HG02798 (cell line): ENCODE results near the gene RUNX1.

Experiments
- ATAC-seq: cut with Tn5 transposase; IDR thresholded peaks from one replicate; pipeline ENCODE4 v1.9.1; 2021; ENCODE audit warnings: mild to moderate bottlenecking; ENCODE audit not compliant: unreplicated experiment, poor library complexity

The RUNX1 gene

DNA sequence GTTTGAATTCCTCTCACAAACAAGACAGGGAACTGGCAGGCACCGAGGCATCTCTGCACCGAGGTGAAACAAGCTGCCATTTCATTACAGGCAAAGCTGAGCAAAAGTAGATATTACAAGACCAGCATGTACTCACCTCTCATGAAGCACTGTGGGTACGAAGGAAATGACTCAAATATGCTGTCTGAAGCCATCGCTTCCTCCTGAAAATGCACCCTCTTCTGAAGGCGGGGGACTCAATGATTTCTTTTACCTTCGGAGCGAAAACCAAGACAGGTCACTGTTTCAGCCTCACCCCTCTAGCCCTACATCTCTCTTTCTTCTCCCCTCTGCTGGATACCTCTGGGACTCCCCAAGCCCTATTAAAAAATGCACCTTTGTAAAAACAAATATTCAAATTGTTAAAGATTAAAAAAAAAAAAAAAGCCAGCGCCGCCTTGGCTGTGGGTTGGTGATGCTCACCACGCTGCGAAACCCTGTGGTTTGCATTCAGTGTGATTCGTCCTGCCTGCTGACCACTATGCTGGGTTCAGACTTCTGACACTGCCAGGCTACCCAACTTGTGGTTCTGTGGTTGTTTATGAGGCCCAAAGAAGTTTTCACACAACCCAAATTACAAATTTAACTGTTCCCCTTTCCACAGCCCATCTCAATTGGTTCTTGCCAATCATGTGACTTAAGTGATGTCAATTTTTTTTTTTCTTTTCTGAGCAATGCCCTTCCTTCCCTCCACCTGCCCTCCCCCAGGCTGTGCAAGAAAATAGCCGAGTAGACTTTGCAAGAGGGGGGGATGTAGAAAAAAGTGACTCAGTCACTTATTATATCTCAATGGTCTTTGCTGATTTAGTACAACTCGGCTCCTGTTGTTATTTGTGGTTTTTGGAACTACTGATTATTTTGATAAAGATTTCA, at the start of gene RUNX1:
Gene RUNX1, minus strand, starts transcription at position 597 of the 912 bp plus-strand sequence.
- ATAC-seq = peak; percentile 71

DNA sequence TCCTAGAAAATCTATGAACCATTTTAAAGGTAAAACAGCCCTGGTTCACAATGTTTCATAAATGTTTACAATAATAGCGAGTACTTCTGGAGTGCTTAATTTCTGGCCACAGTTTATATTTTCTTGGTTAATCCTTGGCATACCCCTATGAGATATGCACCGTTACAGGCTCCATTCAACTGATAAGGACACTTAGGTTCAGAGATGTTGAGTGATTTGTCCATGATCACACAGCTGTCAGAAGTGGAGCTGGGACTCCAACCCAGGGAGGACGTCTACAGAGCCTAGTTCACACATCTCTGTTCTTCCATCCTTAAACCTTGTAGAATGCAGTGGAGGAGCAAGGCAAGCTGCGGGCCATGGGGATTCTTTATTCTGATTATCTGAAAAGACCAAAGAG, 48.4 kb upstream of the RUNX1 start:
- ATAC-seq = no peak

DNA sequence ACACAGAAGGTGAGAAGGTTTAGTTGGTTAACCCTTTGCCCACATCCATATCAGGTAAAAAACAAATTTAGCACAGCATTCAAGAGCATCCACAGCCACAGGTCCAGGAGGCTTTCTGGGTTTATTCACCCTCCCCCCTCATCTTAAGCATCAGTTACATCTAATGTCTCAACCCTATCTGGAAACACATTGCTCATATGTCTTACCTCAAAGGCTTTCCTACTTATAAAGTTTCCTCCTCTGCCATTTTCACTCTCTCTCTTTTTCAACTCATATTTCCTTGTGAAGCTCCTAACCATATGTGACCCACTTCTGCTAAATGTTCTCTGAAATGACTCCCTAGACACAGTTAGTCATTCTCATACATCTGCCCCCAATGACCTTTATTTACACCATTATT, 47.9 kb upstream of the RUNX1 start:
- ATAC-seq = no peak

DNA sequence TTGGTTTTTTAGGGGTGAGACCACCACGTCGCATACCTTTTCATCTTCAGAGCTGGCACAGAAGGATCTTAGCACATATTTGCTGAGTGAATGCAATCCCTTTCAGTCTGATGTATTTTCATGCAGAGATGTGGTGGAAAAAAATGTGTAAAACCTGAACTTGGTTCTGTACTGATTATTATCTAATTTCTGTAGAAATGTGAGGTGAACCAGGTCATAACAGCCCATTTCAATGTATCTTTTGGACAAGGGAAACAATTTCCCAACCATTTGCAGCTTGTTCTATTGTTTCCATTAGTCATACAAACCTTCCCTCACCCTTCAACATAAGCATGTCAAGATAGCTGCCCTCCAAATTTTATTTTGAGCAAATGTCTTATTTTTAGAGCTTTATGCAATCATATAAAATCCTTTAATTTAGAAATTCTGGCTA, 46.8 kb upstream of the RUNX1 start:
- no peak for ATAC-seq

DNA sequence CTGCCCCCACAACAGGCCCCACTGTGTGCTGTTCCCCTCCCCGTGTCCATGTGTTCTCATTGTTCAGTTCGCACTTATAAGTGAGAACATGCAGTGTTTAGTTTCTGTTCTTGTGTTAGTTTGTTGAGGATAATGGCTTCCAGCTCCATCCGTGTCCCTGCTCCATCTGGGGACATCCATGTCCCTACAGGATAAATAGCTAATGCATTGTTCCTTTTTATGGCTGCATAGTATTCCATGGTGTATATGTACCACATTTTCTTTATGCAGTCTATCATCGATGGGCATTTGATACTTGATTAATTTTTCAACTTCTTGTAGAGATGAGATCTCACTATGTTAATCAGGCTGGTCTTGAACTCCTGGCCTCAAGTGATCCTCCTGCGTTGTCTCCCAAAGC, 44.4 kb upstream of the RUNX1 start:
- ATAC-seq = no peak

DNA sequence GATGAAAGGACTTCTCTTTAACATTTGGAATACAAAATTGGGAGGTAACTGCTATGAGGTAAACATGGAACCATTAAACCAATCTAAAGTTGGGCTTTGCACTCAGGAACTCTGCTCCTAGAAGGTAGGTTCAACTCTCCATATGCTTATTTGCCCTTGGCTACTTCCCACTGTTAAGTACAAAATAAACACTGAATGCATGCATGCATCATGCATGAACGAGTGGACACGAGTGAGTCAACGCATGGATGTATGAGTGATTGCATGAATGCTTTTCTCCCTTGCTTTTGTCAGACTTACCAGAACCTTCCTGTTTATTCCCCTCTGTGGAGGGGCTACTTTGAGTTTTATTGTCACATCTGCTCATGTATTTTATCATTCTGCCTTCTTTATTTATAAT, 42.4 kb upstream of the RUNX1 start:
- ATAC-seq = no peak

DNA sequence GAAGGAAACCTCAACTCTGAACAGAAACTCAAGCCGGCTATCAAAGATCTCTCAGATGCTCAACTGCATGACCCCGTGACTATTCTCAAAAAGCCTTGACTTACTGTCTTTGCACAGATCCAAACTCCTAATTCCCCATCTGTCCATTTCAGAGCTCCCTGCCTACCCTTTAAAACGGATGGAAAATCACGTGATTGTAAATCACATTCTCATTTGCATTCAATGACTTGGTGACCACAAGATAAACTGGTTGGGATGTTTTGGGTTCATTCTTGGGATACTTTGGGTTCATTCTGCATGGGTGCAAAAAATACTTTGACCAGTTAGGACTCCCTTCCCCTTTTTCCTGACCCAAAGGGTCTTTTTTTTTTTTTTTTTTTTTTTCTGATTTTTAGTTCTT, 41.3 kb upstream of the RUNX1 start:
- ATAC-seq = no peak

DNA sequence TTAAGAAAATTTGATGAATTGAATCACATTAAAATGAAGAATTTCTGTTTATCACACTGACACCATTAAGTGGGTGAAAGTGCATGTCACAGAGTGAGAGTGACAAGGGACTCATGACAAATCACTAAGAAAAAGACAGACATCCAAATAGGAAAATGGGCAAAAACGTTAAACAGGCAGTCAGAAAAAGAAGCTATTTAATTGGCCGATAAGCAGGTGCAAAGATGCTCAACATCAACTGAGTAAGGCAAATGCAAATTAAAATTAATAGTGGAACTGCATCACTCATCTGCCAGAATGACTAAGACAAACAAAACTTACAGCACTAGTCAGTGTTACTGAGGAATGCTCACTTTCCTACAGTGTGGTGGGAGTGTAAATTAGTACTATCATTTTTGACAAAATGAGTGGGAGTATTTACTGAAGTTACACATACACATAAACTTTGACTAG, 39.2 kb upstream of the RUNX1 start:
- no peak for ATAC-seq

DNA sequence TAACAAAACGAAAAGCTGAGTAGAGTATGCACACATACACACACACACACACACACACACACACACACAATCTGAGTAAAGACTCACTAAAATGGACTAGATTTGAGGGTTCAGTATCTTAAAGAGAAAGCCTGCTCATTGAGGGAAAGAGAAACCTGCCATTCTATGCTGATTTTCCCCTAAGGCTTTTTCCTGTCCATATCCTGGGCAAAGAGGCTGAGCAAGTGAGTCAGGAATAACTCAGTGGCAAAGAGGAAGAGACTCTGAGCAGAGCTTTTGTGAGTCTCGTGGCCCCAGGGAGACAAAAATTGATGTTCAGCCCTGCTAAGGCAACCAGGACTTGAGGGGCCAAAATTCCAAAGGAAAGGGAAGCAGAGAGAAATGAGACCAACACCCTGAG, 37.3 kb upstream of the RUNX1 start:
- no peak for ATAC-seq

DNA sequence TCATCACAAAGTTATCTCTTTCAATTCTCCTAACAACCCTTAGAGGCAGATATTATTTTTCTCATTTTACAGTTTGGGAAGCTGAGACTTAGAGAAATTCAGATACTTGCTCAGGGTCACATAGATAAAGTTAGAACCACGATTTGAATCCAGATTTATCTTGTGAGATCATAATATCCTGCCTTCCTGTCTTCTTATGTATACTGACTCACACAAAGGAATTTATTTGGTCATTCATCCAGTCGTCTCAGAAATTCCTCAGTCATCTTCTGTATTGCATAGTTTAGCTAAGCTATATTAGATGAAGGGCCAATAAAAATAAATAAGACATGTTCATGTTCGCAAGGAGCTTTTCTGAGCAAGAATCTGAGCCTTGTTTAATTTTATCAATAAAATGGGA, 35.8 kb upstream of the RUNX1 start:
- no peak for ATAC-seq

DNA sequence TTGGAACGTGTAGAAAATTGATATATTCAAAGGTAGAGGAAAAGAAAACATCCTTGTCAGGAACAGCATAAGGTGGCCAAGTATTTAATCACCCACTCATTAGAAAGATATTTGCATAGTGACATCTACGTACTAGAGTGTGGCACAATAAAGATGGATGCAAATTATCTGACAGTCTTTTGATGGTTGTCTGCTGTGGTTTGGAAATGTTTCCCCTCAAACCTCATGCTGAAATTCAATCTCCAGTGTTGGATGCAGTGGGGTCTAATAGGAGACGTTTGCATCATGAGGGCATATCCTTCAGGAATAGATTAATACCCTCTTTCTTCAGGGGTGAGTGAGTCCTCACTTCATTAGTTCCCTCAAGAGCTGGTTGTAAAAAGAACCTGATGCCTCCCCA, 34.1 kb upstream of the RUNX1 start:
- ATAC-seq = no peak

DNA sequence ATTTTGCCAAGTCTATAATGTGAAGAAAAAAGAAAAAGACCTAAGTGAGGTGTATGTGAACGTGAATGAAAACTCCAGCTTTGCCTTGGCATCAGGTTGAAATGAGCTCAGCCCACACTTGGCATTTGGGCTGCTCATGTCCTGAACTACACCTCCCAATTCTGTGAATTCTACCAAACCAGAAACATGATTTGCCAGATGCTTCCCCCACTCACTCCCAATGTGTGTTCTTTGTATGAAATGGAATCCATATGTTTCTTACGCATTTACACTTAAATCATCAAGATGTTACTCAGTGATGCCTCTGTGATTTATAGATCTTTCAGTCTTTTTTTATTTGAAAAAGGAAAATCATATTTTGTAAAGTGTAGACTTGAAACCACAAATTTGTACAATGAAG, 32.8 kb upstream of the RUNX1 start:
- ATAC-seq = no peak

DNA sequence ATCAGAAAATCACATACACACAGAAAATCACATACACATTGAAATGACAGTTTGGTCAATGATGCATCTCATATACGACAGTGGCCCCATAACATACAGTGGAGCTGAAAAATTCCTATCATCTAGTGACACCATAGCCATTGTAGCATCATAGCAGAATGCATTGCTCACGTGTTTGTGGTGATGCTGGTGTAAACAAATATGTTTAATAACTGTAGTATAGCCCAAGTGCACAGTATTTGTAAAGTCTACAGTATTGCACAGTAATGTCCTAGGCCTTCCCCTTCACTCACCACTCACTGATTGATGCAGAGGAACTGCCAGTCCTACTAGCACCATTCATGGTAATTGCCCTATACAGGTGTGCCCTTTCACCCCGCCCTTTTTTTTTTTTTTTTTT, 30.1 kb upstream of the RUNX1 start:
- no peak for ATAC-seq

DNA sequence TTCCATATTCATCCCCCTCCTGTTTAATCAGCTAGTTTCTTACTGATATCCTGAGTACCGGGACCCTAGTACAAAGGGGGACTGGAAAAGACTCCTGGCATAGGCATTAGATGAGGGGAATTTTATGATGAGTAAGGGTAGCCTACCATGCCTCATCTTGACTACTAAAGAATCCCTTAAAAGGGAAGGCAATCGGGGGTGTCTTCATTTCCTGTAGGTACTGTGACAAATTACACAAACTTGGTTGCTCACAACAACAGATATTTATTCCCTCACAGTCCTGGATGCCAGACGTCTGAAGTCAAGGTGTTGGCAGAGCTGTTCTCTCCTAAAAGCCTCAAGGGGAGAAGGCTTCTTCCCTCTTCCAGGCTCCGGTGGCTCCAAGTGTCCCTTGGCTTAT, 28.9 kb upstream of the RUNX1 start:
- ATAC-seq = no peak

DNA sequence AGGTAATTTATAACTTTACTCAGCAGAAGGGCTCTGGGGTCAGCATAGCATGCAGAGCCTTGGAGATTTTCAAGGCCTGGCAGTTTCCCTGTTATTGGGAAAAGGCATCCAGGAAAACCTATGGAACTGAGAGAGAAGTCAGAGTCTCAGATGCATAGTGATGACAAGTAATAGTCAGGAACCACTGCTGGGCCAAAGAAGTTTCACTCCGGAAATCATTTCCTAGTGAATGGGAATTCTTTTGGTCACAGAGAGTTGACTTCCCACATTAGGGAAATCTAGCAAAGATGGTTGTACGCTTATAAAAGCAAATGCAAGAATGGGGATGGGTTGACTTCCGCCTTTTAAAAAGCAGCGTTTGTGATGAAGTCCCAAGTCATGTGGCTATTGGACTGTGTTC, 28.4 kb upstream of the RUNX1 start:
- ATAC-seq = no peak

DNA sequence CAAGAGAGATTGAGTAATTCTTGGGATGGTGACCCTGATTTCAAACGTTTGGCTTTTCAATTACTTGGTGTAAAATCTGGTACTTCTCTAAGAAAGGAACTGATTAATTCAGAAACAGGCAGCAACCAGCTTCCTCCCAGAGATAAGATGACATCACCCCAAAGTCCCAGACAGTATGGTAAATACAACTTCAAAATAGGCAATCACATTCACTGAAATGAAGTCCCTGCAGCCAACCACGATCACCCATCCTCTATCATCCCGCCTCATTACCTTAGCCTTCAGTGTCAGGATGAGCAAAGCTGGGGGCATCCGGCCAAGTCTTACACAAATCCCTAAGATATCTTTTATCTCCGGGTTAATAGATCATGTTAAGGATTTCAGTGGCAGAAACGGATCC, 26.4 kb upstream of the RUNX1 start:
- no peak for ATAC-seq

DNA sequence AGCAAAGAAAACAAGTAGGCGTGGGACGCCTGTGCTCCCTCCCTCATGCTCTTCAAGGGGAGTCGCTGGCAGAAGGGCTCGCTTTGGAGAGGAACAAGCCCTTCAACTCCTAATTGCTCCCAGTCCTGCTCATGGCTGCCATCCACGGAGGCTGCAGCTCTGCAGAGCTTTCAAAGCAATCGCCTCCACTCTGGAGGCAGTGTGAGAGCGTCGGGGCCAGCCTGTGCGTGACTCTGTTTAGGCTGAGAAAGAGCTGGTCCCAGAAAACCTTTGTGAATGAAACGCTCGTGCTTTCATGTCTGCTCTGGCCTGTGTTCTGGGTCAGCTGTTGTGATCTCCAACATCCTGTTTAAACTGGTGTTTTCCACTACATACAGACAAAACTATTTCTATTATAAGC, 23.9 kb upstream of the RUNX1 start:
- ATAC-seq = no peak

DNA sequence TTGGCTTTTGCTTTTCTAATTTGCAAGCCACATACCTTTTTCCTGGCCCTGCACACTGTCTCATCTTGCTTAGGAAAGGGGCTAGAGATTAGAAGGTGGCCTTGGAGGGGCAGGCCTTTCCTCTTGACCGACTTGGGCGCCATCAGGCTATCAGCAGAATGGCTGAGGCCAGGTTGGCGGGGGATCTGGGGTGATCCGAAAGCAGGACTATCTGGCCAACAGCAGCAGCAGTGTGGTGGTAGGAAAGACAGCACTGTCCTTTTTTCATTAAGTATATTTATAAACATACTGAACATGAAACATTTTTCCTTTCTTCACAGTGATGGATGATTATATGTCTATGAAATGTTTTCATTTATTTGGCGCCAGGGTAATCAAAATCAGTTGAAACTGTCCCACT, 23.5 kb upstream of the RUNX1 start:
- ATAC-seq = no peak

DNA sequence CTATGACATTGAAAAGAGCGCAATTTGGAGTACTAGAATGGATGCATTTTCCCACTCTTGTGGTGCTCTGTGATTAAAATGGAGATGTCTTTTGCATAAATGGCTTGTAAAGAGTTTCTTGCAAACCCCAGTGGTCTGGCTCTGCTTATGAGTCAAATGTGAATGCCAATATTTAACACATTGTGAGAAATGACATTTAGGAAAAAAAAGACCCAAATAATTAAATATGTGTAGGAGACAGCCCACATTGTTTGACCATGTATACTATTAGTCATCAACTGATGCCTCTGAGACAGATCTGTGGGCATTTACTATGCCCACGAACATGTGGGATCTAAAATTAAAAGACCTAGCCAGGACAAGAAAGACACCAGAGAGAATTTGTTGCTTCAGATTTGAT, 22.2 kb upstream of the RUNX1 start:
- ATAC-seq = no peak

DNA sequence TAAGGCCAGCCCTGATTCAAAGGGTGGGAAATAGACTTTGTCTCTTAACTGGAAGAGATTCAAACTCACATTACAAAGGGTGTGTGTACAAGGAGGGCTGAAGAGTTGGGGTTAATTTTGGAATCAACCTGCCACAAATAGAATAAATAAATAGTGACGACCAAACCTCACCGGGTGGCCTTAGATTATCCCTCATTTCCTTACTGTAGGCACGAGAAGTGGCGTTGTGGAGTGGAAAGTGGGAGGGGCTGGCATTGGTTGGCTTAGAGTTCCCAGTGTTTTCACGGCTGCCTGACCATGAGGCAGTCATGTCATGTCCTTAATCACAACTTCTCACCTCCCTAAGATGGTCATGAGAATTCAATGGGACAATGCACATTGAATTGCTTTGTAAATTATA, 21.3 kb upstream of the RUNX1 start:
- ATAC-seq = no peak

DNA sequence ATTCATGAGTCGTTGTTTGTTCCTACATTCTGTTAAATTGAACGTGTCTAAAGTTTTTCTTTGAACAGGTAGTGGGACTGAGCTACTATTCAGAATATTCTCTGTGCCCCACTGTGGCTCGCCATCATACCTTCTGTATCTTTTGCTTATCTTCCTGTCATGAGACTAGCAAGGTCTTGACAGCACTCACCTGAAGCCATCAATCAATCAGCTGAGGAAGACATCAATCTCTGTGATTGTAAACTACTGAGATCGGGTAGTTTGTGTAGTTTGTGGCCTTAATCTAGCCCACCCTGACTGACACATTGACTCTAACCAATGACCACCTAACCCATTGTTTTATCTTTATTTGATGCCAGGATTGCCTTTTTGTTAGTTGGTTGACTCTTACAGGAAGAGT, 17.7 kb upstream of the RUNX1 start:
- no peak for ATAC-seq

DNA sequence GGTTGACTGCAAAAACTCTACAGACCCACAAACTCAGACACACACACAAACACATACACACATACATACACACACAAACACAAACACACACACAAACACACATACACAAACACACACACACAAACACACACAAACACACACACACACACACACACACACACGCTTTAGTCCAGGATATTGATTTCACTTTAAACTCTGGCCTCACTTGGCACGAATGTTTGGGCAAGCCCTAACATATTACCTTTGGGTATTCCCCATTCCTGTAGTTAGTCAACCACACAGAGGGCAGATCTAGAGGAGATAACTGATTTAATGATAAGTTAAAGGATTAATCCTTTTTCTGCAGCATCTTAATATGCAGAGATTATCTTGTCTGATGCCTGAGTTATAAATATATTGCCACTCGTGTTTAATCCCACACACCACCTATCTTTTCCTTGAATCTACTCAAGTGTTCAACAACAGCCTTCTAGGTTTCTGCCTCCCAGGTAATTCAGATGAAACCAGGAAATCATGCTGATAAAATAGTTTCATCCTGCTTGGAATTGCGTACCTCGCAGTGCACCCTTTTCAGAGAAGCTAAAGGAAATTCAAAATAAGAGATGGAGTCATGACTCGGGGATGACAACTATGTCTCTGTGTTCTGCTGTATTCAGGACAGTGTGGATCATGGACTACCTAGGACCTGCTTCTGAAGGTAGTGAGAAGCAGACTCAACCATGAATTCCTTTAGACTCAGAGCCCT, 14.5 kb upstream of the RUNX1 start:
- ATAC-seq = no peak
